K562 (cell line): ENCODE results near the gene BOLA1. TPM values are rescaled to one million over a fixed set of nuclear protein-coding genes. Genes with fewer than 3 reads are reported as not detected.

Experiments used
- AFF4 ChIP-seq: sonication (generic); formaldehyde crosslinking; IDR thresholded peaks from 2 replicates; pipeline ENCODE4 v1.8.0; 2023; ENCODE audit warnings: mild to moderate bottlenecking, missing genetic modification reagents
- CC2D1A ChIP-seq: fragments of 450-650 bp; IDR thresholded peaks from 2 replicates; pipeline ENCODE4 v1.6.1; 2017; ENCODE audit warnings: mild to moderate bottlenecking
- CXXC5 ChIP-seq: fragments of 250-450 bp; sonication (Bioruptor Pico); IDR thresholded peaks from 2 replicates; pipeline ENCODE4 v1.8.0; 2022; ENCODE audit warnings: inconsistent platforms, mild to moderate bottlenecking, moderate library complexity
- E2F3 ChIP-seq: fragments of 250-450 bp; sonication (Bioruptor Pico); IDR thresholded peaks from 2 replicates; pipeline ENCODE4 v1.4.0; 2020; ENCODE audit warnings: mild to moderate bottlenecking
- NR2C1 ChIP-seq, 2 experiments: fragments of 450-650 bp; IDR thresholded peaks; 2 replicates each; pipeline ENCODE4 v1.6.1; 2017; ENCODE audit warnings: mild to moderate bottlenecking in 2 of 2, antibody characterized with exemption in 1 of 2, inconsistent platforms in 1 of 2, missing compliant biosample characterization in 1 of 2, missing genetic modification characterization in 1 of 2
- RBM39 ChIP-seq: fragments of 200-400 bp; formaldehyde crosslinking; optimal IDR thresholded peaks from 2 replicates; pipeline ENCODE3; 2018; ENCODE audit warnings: low read depth, low read length
- RREB1 ChIP-seq: fragments of 250-450 bp; sonication (Bioruptor Pico); IDR thresholded peaks from 2 replicates; pipeline ENCODE4 v1.4.0; 2020
- SMAD3 ChIP-seq: fragments of 450-650 bp; formaldehyde crosslinking; conservative IDR thresholded peaks from 2 replicates; pipeline ENCODE4 v1.4.0; 2020; ENCODE audit warnings: mild to moderate bottlenecking
- TFE3 ChIP-seq: fragments of 450-650 bp; formaldehyde crosslinking; IDR thresholded peaks from 2 replicates; pipeline ENCODE4 v1.4.0; 2020; ENCODE audit warnings: mild to moderate bottlenecking, mixed read lengths
- ZBTB33 ChIP-seq: sonication (generic); formaldehyde crosslinking; IDR thresholded peaks from 2 replicates; pipeline ENCODE4 v1.8.1; 2023; ENCODE audit warnings: mild to moderate bottlenecking, missing genetic modification reagents
- ZNF655 ChIP-seq: fragments of 250-450 bp; sonication (Bioruptor Pico); IDR thresholded peaks from 2 replicates; pipeline ENCODE4 v1.5.0; 2021
- polyA plus RNA-seq, 8 experiments: library from polyadenylated mRNA; depleted of rRNA in 4 of 8; stranded (reverse) in 5 of 8; unstranded in 3 of 8; fragments of >200 nt; fragmentation: Nextera tagmentation in 2 of 8; fragmentation: Illumina TruSeq in 1 of 8; extraction: Ambion mirVana in 2 of 8; extraction: Trizol in 1 of 8; gene quantifications; 2 replicates each; pipeline versions ENCODE4 v1.2.1 to v1.2.3, GENCODE V29; 2011 to 2014; ENCODE audit warnings: inconsistent platforms in 1 of 8, missing spikeins in 1 of 8
- total RNA-seq, 7 experiments: library from RNA; depleted of rRNA in 6 of 7; stranded (reverse); fragments of >200 nt in 6 of 7; fragmentation: Illumina TruSeq in 2 of 7; extraction: Trizol in 2 of 7; gene quantifications; 2 replicates each; pipeline versions ENCODE4 v1.2.1 to v1.2.3, GENCODE V29; 2011 to 2021; ENCODE audit warnings: low replicate concordance in 1 of 7

Gene BOLA1
- total and polyA plus RNA-seq, 9 of the 15 experiments (the other 6 are each of a cell fraction or from before 2014, with no cell fraction given): 0.18 to 1.2 (median 0.40) TPM; not detected in 2

GRCh38 chr1:149887456-149888246 lies 11.7 kb upstream of the BOLA1 start (continued):
- TF ChIP-seq AFF4 (CRISPR knock-in tag) (peak; percentile 98), SMAD3 (CRISPR knock-in tag) (no peak), CXXC5 (CRISPR knock-in tag) (no peak; the same call in 1 of the 2 replicates), ZBTB33 (peak; percentile 49; the same call in 1 of the 2 replicates), ZNF655 (CRISPR knock-in tag) (no peak), CC2D1A (no peak), TFE3 (CRISPR knock-in tag) (no peak), RREB1 (CRISPR knock-in tag) (no peak), E2F3 (no peak), NR2C1 (IDR thresholded peaks at IDR 0.05) (no peak), NR2C1 (tag; IDR thresholded peaks at IDR 0.05) (no peak), RBM39 (no peak)
